Stimulated activated naive CD8-positive, alpha-beta T cell treated with anti-CD3 and anti-CD28 coated beads, Interleukin-15, amount 100 ng/mL, for 72 hours (primary cell): ENCODE data around the gene CPLANE2.

Experiments used
- ATAC-seq: fragments of 150-1000 bp; cut with Tn5 transposase; 2 replicates; pipeline ENCODE4 v1.10.0; 2021; ENCODE audit warnings: mild to moderate bottlenecking, moderate library complexity
- DNase-seq, 2 donors: peaks; one replicate each; pipeline ENCODE4 v3.0.0; 2021 to 2022
- H3K27ac Mint-ChIP-seq, 2 donors: one replicate each; pipeline ENCODE4 v1.8.0; 2022; ENCODE audit warnings: mild to moderate bottlenecking in 2 of 2, mixed read lengths in 2 of 2, moderate library complexity in 2 of 2
- H3K27me3 Mint-ChIP-seq: one replicate; pipeline ENCODE4 v1.8.0; 2022; ENCODE audit warnings: mixed read lengths
- H3K4me1 Mint-ChIP-seq: one replicate; pipeline ENCODE4 v1.8.0; 2022; ENCODE audit warnings: mild to moderate bottlenecking, mixed read lengths
- H3K4me3 Mint-ChIP-seq, 2 donors: one replicate each; pipeline ENCODE4 v1.8.0; 2022; ENCODE audit warnings: mild to moderate bottlenecking in 2 of 2, mixed read lengths in 2 of 2, moderate library complexity in 1 of 2
- H3K9me3 Mint-ChIP-seq, 2 donors: one replicate each; pipeline ENCODE4 v1.8.0; 2022; ENCODE audit warnings: mixed read lengths in 2 of 2

The CPLANE2 gene

GRCh38 chr1:16209132-16209846 is 27.7 kb downstream of the CPLANE2 start:
- no peak overlapping the region for H3K4me3 Mint-ChIP-seq
- H3K27ac Mint-ChIP-seq = no peak overlapping the region
- ATAC-seq (no peak), DNase-seq (no peak)
- H3K4me1 Mint-ChIP-seq = peaks cover 22% of the 10 kb centered on the region
- no peaks in the 10 kb centered on the region for H3K27me3 Mint-ChIP-seq
- H3K9me3 Mint-ChIP-seq = no peaks in the 10 kb centered on the region

GRCh38 chr1:16208270-16208987 is 28.6 kb downstream of the CPLANE2 start:
- Mint-ChIP-seq H3K27ac (no peak overlapping the region), H3K27me3 (no peaks in the 10 kb centered on the region), H3K4me1 (peaks cover 22% of the 10 kb centered on the region), H3K4me3 (peak overlapping the region in 1 of 2 donors; percentile 10), H3K9me3 (no peaks in the 10 kb centered on the region)
- DNase-seq (no peak), ATAC-seq (no peak)

- Mint-ChIP-seq H3K4me3 (peak overlapping the region; percentile 87 to 92), H3K27me3 (no peaks in the 10 kb centered on the region), H3K27ac (peak overlapping the region in 1 of 2 donors; percentile 97), H3K4me1 (peaks cover 22% of the 10 kb centered on the region), H3K9me3 (no peaks in the 10 kb centered on the region)
- ATAC-seq (no peak), DNase-seq (no peak)
Measured at GRCh38 chr1:16207318-16208269, 29.4 kb downstream of the CPLANE2 start.

GRCh38 chr1:16206547-16207317 is 30.3 kb downstream of the CPLANE2 start:
- Mint-ChIP-seq H3K27ac (peak overlapping the region; percentile 29 to 95), H3K4me3 (peak overlapping the region; percentile 87 to 92), H3K9me3 (no peaks in the 10 kb centered on the region), H3K27me3 (no peaks in the 10 kb centered on the region), H3K4me1 (peaks cover 22% of the 10 kb centered on the region)
- ATAC-seq = peak; percentile 92
- DNase-seq = peak; percentile 96

GRCh38 chr1:16205891-16206546 is 31.0 kb downstream of the CPLANE2 start:
- Mint-ChIP-seq H3K4me1 (peaks cover 22% of the 10 kb centered on the region), H3K4me3 (peak overlapping the region; percentile 87 to 92), H3K27ac (peak overlapping the region; percentile 30 to 35), H3K9me3 (no peaks in the 10 kb centered on the region), H3K27me3 (no peaks in the 10 kb centered on the region)
- ATAC-seq = peak; percentile 22
- no peak for DNase-seq

GRCh38 chr1:16205334-16205671 is 31.7 kb downstream of the CPLANE2 start:
- peak overlapping the region in 1 of 2 donors; percentile 87 for H3K4me3 Mint-ChIP-seq

GRCh38 chr1:16204634-16205333 is 32.2 kb downstream of the CPLANE2 start:
- H3K4me3 Mint-ChIP-seq = peak overlapping the region in 1 of 2 donors; percentile 87
- peak; percentile 44 to 48 for DNase-seq
- no peak for ATAC-seq
- H3K4me1 Mint-ChIP-seq = peaks cover 25% of the 10 kb centered on the region
- no peak overlapping the region for H3K27ac Mint-ChIP-seq
- no peaks in the 10 kb centered on the region for H3K9me3 Mint-ChIP-seq
- H3K27me3 Mint-ChIP-seq = no peaks in the 10 kb centered on the region

More at GRCh38 chr1:16205334-16205671, 31.7 kb downstream of the CPLANE2 start:
- H3K27ac Mint-ChIP-seq = no peak overlapping the region
- H3K9me3 Mint-ChIP-seq = no peaks in the 10 kb centered on the region
- ATAC-seq (no peak), DNase-seq (no peak)
- peaks cover 22% of the 10 kb centered on the region for H3K4me1 Mint-ChIP-seq
- H3K27me3 Mint-ChIP-seq = no peaks in the 10 kb centered on the region

- H3K27ac Mint-ChIP-seq = no peak overlapping the region
- ATAC-seq (no peak), DNase-seq (no peak)
- no peaks in the 10 kb centered on the region for H3K9me3 Mint-ChIP-seq
- H3K4me3 Mint-ChIP-seq = no peak overlapping the region
- no peaks in the 10 kb centered on the region for H3K27me3 Mint-ChIP-seq
- H3K4me1 Mint-ChIP-seq = peaks cover 31% of the 10 kb centered on the region
Measured at GRCh38 chr1:16204216-16204615, 32.8 kb downstream of the CPLANE2 start.

GRCh38 chr1:16203550-16203949 is 33.4 kb downstream of the CPLANE2 start:
- Mint-ChIP-seq H3K27me3 (no peaks in the 10 kb centered on the region), H3K4me1 (peaks cover 37% of the 10 kb centered on the region), H3K9me3 (no peaks in the 10 kb centered on the region), H3K27ac (no peak overlapping the region), H3K4me3 (no peak overlapping the region)
- ATAC-seq (no peak), DNase-seq (no peak)

GRCh38 chr1:16202281-16203210 is 34.4 kb downstream of the CPLANE2 start:
- Mint-ChIP-seq H3K9me3 (no peaks in the 10 kb centered on the region), H3K27ac (peak overlapping the region in 1 of 2 donors; percentile 65), H3K4me3 (no peak overlapping the region), H3K4me1 (peaks cover 43% of the 10 kb centered on the region), H3K27me3 (no peaks in the 10 kb centered on the region)
- no peak for ATAC-seq
- DNase-seq = no peak

GRCh38 chr1:16199700-16200099 is 37.3 kb downstream of the CPLANE2 start:
- Mint-ChIP-seq H3K27ac (peak overlapping the region in 1 of 2 donors; percentile 40), H3K4me3 (no peak overlapping the region), H3K27me3 (no peaks in the 10 kb centered on the region), H3K4me1 (peaks cover 25% of the 10 kb centered on the region), H3K9me3 (no peaks in the 10 kb centered on the region)
- DNase-seq = no peak
- ATAC-seq = no peak

GRCh38 chr1:16199157-16199501 is 37.9 kb downstream of the CPLANE2 start:
- H3K27me3 Mint-ChIP-seq = no peaks in the 10 kb centered on the region
- DNase-seq = no peak
- peak; percentile 45 for ATAC-seq
- no peak overlapping the region for H3K4me3 Mint-ChIP-seq
- H3K27ac Mint-ChIP-seq = peak overlapping the region in 1 of 2 donors; percentile 77
- H3K9me3 Mint-ChIP-seq = no peaks in the 10 kb centered on the region
- peaks cover 22% of the 10 kb centered on the region for H3K4me1 Mint-ChIP-seq

GRCh38 chr1:16198444-16199156 is 38.4 kb downstream of the CPLANE2 start:
- Mint-ChIP-seq H3K4me1 (peaks cover 22% of the 10 kb centered on the region), H3K9me3 (no peaks in the 10 kb centered on the region), H3K4me3 (no peak overlapping the region), H3K27me3 (no peaks in the 10 kb centered on the region), H3K27ac (peak overlapping the region in 1 of 2 donors; percentile 77)
- DNase-seq (no peak), ATAC-seq (peak; percentile 28)
